Loucy (cell line): Measurements from ENCODE around the gene DZANK1.

Experiments
- H2AFZ ChIP-seq: fragments of 200-600 bp; sonication (generic); 2 replicates; pipeline ENCODE4 v1.6.0; 2016; ENCODE audit warnings: antibody characterized with exemption, mild to moderate bottlenecking, low read length, moderate library complexity
- H3F3A ChIP-seq: fragments of 200-600 bp; 2 replicates; pipeline ENCODE4 v1.6.0; 2016; ENCODE audit warnings: antibody characterized with exemption, low read depth, mild to moderate bottlenecking
- H3K27me3 ChIP-seq: fragments of 200-600 bp; sonication (generic); 2 replicates; pipeline ENCODE4 v1.6.1; 2014; ENCODE audit warnings: low read length, mild to moderate bottlenecking; ENCODE audit not compliant: insufficient read depth, poor library complexity, severe bottlenecking
- H3K36me3 ChIP-seq: fragments of 200-600 bp; sonication (generic); 2 replicates; pipeline ENCODE4 v1.6.1; 2016; ENCODE audit warnings: low read length; ENCODE audit not compliant: insufficient read depth
- H3K4me1 ChIP-seq: fragments of 200-600 bp; sonication (generic); 2 replicates; pipeline ENCODE4 v1.5.1; 2014; ENCODE audit warnings: low read length, mild to moderate bottlenecking; ENCODE audit not compliant: insufficient read depth, poor library complexity, severe bottlenecking
- H3K4me2 ChIP-seq: fragments of 200-600 bp; sonication (generic); 2 replicates; pipeline ENCODE4 v1.6.0; 2014; ENCODE audit warnings: antibody characterized with exemption, low read length, low read depth, mild to moderate bottlenecking; ENCODE audit not compliant: poor library complexity, severe bottlenecking
- H3K4me3 ChIP-seq: fragments of 200-600 bp; sonication (generic); 2 replicates; pipeline ENCODE4 v1.5.1; 2014; ENCODE audit warnings: low read length, mild to moderate bottlenecking, mixed read lengths; ENCODE audit not compliant: poor library complexity, severe bottlenecking
- H3K79me2 ChIP-seq: fragments of 200-600 bp; sonication (generic); 2 replicates; pipeline ENCODE4 v1.6.1; 2014; ENCODE audit warnings: low read length; ENCODE audit not compliant: insufficient read depth
- H3K9ac ChIP-seq: fragments of 200-600 bp; sonication (generic); 2 replicates; pipeline ENCODE4 v1.6.0; 2014; ENCODE audit warnings: mild to moderate bottlenecking, low read depth, low read length, moderate library complexity; ENCODE audit not compliant: poor library complexity, severe bottlenecking
- H3K9me2 ChIP-seq: fragments of 200-600 bp; sonication (generic); replicated peaks from 2 replicates; pipeline ENCODE4 v1.6.1; 2016; ENCODE audit warnings: low read depth, low read length, mixed read lengths
- H3K9me3 ChIP-seq: fragments of 200-600 bp; sonication (generic); 2 replicates; pipeline ENCODE4 v1.6.1; 2014; ENCODE audit warnings: mild to moderate bottlenecking, antibody characterized with exemption, low read length, low read depth; ENCODE audit not compliant: insufficient read depth
- H4K20me1 ChIP-seq: fragments of 200-600 bp; sonication (generic); 2 replicates; pipeline ENCODE4 v1.6.0; 2014; ENCODE audit warnings: antibody characterized with exemption, low read length, mild to moderate bottlenecking; ENCODE audit not compliant: insufficient read depth, poor library complexity, severe bottlenecking
- EZH2phosphoT487 ChIP-seq: fragments of 200-600 bp; IDR thresholded peaks from 2 replicates; pipeline ENCODE4 v1.6.1; 2018; ENCODE audit warnings: antibody characterized with exemption, mild to moderate bottlenecking, moderate library complexity, borderline replicate concordance
- TF ChIP-seq, protein P1 (sequence below): fragments of 200-600 bp; sonication (generic); conservative IDR thresholded peaks from 2 replicates; pipeline ENCODE4 v1.5.1; 2014; ENCODE audit warnings: mild to moderate bottlenecking, antibody characterized with exemption, low read length

The DZANK1 gene

GRCh38 chr20:18391686-18392085, 75.1 kb downstream of the DZANK1 start:
- no peak overlapping the region for H3K4me3 ChIP-seq
- H3K4me2 ChIP-seq, result no peak overlapping the region
- no peaks in the 10 kb centered on the region for H4K20me1 ChIP-seq
- no peaks in the 10 kb centered on the region for H3K9me2 ChIP-seq
- TF ChIP-seq, protein P1, sequence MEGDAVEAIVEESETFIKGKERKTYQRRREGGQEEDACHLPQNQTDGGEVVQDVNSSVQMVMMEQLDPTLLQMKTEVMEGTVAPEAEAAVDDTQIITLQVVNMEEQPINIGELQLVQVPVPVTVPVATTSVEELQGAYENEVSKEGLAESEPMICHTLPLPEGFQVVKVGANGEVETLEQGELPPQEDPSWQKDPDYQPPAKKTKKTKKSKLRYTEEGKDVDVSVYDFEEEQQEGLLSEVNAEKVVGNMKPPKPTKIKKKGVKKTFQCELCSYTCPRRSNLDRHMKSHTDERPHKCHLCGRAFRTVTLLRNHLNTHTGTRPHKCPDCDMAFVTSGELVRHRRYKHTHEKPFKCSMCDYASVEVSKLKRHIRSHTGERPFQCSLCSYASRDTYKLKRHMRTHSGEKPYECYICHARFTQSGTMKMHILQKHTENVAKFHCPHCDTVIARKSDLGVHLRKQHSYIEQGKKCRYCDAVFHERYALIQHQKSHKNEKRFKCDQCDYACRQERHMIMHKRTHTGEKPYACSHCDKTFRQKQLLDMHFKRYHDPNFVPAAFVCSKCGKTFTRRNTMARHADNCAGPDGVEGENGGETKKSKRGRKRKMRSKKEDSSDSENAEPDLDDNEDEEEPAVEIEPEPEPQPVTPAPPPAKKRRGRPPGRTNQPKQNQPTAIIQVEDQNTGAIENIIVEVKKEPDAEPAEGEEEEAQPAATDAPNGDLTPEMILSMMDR, result no peak
- TF ChIP-seq EZH2phosphoT487, result no peak
- no peak overlapping the region for H2AFZ ChIP-seq
- H3K27me3 ChIP-seq, result no peaks in the 10 kb centered on the region
- H3K4me1 ChIP-seq, result no peaks in the 10 kb centered on the region
- no peaks in the 10 kb centered on the region for H3K79me2 ChIP-seq
- no peaks in the 10 kb centered on the region for H3K9me3 ChIP-seq
- H3K36me3 ChIP-seq, result no peaks in the 10 kb centered on the region
- H3K9ac ChIP-seq, result no peak overlapping the region
- no peaks in the 10 kb centered on the region for H3F3A ChIP-seq

DNA sequence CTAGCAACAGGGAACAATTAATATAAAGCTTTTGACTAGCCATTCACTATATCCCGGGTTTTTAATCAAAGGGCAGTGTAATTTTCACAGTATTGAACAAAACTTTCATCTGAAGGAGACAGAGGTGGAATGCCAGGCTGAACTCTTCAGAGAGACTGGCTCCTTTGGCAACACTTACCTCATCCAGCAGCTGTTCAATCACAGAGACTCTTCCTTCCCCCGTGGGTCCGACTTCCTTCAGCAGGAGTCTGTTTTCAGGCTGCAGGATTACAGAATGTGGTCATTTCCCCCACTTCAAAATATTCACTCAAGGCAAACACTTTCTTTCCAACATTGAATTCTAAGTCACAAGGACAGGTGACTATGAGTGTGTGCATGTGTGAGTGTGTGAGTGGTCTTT, 76.6 kb downstream of the DZANK1 start:
- Histone ChIP-seq H3K9me3 (no peaks in the 10 kb centered on the region), H3K9ac (no peak overlapping the region), H3K79me2 (no peaks in the 10 kb centered on the region), H3K9me2 (no peaks in the 10 kb centered on the region), H3K4me2 (no peak overlapping the region), H3K4me1 (no peaks in the 10 kb centered on the region), H3K27me3 (no peaks in the 10 kb centered on the region), H3F3A (no peaks in the 10 kb centered on the region), H4K20me1 (no peaks in the 10 kb centered on the region), H3K4me3 (no peak overlapping the region), H2AFZ (no peak overlapping the region), H3K36me3 (no peaks in the 10 kb centered on the region)
- TF ChIP-seq, protein P1, result no peak
- TF ChIP-seq EZH2phosphoT487, result no peak

DNA sequence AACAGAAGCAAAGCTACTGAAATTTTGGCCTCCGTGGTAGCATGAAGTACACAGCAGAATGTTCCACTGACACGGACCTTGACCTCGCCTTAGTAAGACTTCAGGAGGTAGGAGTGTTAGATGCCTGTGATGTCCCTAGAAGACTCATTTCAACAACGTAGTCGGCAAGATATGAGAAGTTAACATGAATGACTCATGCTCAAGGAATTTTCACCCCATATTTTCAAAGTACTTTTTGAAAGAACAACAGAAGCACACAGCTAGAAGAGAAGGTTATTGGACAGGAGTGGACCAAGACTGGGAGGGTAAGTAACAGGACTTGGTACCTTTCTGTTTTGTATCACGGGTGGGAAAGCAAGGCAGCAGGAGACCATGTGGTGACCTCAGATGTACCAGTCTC, 78.0 kb downstream of the DZANK1 start:
- Histone ChIP-seq H3K27me3 (no peaks in the 10 kb centered on the region), H3K79me2 (no peaks in the 10 kb centered on the region), H3K36me3 (no peaks in the 10 kb centered on the region), H4K20me1 (no peaks in the 10 kb centered on the region), H3F3A (no peaks in the 10 kb centered on the region), H3K4me3 (no peak overlapping the region), H3K9me2 (no peaks in the 10 kb centered on the region), H2AFZ (no peak overlapping the region), H3K9ac (no peak overlapping the region), H3K4me2 (no peak overlapping the region), H3K9me3 (no peaks in the 10 kb centered on the region), H3K4me1 (no peaks in the 10 kb centered on the region)
- no peak for TF ChIP-seq EZH2phosphoT487
- TF ChIP-seq, protein P1, result no peak
